ENCODE data around the gene GNA15.

DNA sequence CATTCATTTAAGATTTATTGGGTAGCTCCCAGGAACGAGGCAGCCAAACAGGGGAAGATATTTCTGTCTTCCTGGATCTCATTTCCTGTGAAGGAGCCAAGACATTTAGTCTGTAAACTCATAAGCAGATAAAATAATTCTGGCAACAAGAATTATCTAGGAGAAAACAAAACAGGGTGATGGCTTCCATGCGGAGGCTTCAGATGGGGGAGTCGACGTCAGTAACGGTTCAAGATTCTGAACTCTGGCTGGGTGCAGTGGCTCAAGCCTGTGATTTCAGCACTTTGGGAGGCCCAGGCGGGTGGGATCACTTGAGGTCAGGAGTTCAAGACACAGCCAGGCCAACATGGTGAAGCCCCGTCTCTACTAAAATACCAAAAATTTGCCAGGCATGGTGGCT is 1.3 kb downstream of the GNA15 start:
- TF ChIP-seq, protein P1, sequence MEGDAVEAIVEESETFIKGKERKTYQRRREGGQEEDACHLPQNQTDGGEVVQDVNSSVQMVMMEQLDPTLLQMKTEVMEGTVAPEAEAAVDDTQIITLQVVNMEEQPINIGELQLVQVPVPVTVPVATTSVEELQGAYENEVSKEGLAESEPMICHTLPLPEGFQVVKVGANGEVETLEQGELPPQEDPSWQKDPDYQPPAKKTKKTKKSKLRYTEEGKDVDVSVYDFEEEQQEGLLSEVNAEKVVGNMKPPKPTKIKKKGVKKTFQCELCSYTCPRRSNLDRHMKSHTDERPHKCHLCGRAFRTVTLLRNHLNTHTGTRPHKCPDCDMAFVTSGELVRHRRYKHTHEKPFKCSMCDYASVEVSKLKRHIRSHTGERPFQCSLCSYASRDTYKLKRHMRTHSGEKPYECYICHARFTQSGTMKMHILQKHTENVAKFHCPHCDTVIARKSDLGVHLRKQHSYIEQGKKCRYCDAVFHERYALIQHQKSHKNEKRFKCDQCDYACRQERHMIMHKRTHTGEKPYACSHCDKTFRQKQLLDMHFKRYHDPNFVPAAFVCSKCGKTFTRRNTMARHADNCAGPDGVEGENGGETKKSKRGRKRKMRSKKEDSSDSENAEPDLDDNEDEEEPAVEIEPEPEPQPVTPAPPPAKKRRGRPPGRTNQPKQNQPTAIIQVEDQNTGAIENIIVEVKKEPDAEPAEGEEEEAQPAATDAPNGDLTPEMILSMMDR (IDR thresholded peaks at IDR 0.05) = no peak
- no peak for TF ChIP-seq POLR2AphosphoS5 (IDR thresholded peaks at IDR 0.05)

All from breast epithelium (tissue), 3 donors.